HG03521 (cell line): Measurements from ENCODE around the gene SGK2.

Experiments
- ATAC-seq: cut with Tn5 transposase; IDR thresholded peaks from one replicate; pipeline ENCODE4 v1.9.1; 2021; ENCODE audit warnings: mild to moderate bottlenecking, moderate library complexity; ENCODE audit not compliant: unreplicated experiment

The SGK2 gene

GRCh38 chr20:43536041-43536816 is 22.6 kb upstream of the SGK2 start:
- ATAC-seq = no peak

GRCh38 chr20:43536817-43537440 is 21.9 kb upstream of the SGK2 start:
- no peak for ATAC-seq

GRCh38 chr20:43537921-43538877 is 20.6 kb upstream of the SGK2 start:
- ATAC-seq = no peak

- ATAC-seq = no peak
Measured at GRCh38 chr20:43538878-43539700, 19.7 kb upstream of the SGK2 start.

GRCh38 chr20:43539975-43540672 is 18.7 kb upstream of the SGK2 start:
- no peak for ATAC-seq

GRCh38 chr20:43540673-43541060 is 18.2 kb upstream of the SGK2 start:
- no peak for ATAC-seq

- ATAC-seq = no peak
Measured at GRCh38 chr20:43541214-43541613, 17.6 kb upstream of the SGK2 start.

GRCh38 chr20:43542161-43542560 is 16.7 kb upstream of the SGK2 start:
- no peak for ATAC-seq

GRCh38 chr20:43542674-43543073 is 16.2 kb upstream of the SGK2 start:
- no peak for ATAC-seq

- no peak for ATAC-seq
Measured at GRCh38 chr20:43543138-43543537, 15.7 kb upstream of the SGK2 start.

GRCh38 chr20:43544501-43544900 is 14.3 kb upstream of the SGK2 start:
- no peak for ATAC-seq

- no peak for ATAC-seq
Measured at GRCh38 chr20:43545837-43546578, 12.8 kb upstream of the SGK2 start.

GRCh38 chr20:43548273-43548880 is 10.4 kb upstream of the SGK2 start:
- ATAC-seq = no peak

GRCh38 chr20:43549416-43550065 is 9.3 kb upstream of the SGK2 start:
- ATAC-seq = no peak

GRCh38 chr20:43550456-43550855 is 8.4 kb upstream of the SGK2 start:
- ATAC-seq = no peak

GRCh38 chr20:43554369-43554768 is 4.5 kb upstream of the SGK2 start:
- no peak for ATAC-seq

- no peak for ATAC-seq
Measured at GRCh38 chr20:43559147-43559987, 540 bp downstream of the SGK2 start.

- no peak for ATAC-seq
Measured at GRCh38 chr20:43560974-43561373, 2.1 kb downstream of the SGK2 start.
